Measurements from ENCODE around the gene COASY. TPM values are rescaled to one million over a fixed set of nuclear protein-coding genes. Genes with fewer than 3 reads are reported as not detected.

Gene COASY
- total RNA-seq, 3 donors from 2014 or later (not counting 1 experiment from before 2014, with no cell fraction given), result 61.1 to 67.8 (median 62.3) TPM

GRCh38 chr17:42562388-42563142, 617 bp downstream of the COASY start:
- H3K27ac Mint-ChIP-seq, result peak overlapping the region; percentile 90 to 94
- peaks cover 24% of the 10 kb centered on the region for H3K36me3 ChIP-seq (ENCODE audit: control insufficient read depth, insufficient read depth, low read length)
- no peaks in the 10 kb centered on the region for H3K27me3 ChIP-seq (ENCODE audit: control insufficient read depth, insufficient read depth, low read length)
- H3K4me1 Mint-ChIP-seq, result peaks cover 33 to 38% of the 10 kb centered on the region in 2 donors
- H3K9me3 ChIP-seq (ENCODE audit: control insufficient read depth, insufficient read depth, low read length), result no peaks in the 10 kb centered on the region
- H3K4me3 ChIP-seq (ENCODE audit: low read length), result peak overlapping the region; percentile 95
- no peaks in the 10 kb centered on the region for H3K9me3 Mint-ChIP-seq
- no peak for TF ChIP-seq CTCF (IDR thresholded peaks at IDR 0.05)
- intact Hi-C loops (cut with micrococcal nuclease), result loop anchor here (2.0 kb wide), 1 partner anchor 16 kb away; no protein-coding TSS in a partner anchor
- H3K27me3 Mint-ChIP-seq (ENCODE audit: low read depth in 2 of 2), result no peaks in the 10 kb centered on the region
- H3K27ac ChIP-seq (ENCODE audit: low read length), result peak overlapping the region; percentile 82
- no peak for ATAC-seq
- DNase-seq, result peak in 1 of 2 donors; percentile 16
- no peaks in the 10 kb centered on the region for H3K36me3 Mint-ChIP-seq
- peaks cover 47% of the 10 kb centered on the region for H3K4me1 ChIP-seq (ENCODE audit: control insufficient read depth, insufficient read depth, low read length)
- peak overlapping the region; percentile 96 for H3K4me3 Mint-ChIP-seq
- 20% methylated on average over 48 of the region's 48 CpGs for WGBS (ENCODE audit: insufficient coverage)

- no peak for ATAC-seq
- H3K4me3 ChIP-seq (ENCODE audit: low read length), result peak overlapping the region; percentile 95
- 74% methylated on average over 14 of the region's 14 CpGs for WGBS (ENCODE audit: insufficient coverage)
Measured at GRCh38 chr17:42563143-42563509, 1.2 kb downstream of the COASY start.

GRCh38 chr17:42563543-42563942, 1.6 kb downstream of the COASY start:
- ATAC-seq (no peak), DNase-seq (no peak)
- Mint-ChIP-seq H3K4me1 (peaks cover 38 to 44% of the 10 kb centered on the region in 2 donors), H3K36me3 (no peaks in the 10 kb centered on the region), H3K27ac (peak overlapping the region; percentile 48 to 94), H3K4me3 (peak overlapping the region; percentile 77), H3K27me3 (ENCODE audit: low read depth in 2 of 2) (no peaks in the 10 kb centered on the region), H3K9me3 (no peaks in the 10 kb centered on the region)
- H3K4me1 ChIP-seq (ENCODE audit: control insufficient read depth, insufficient read depth, low read length), result peaks cover 57% of the 10 kb centered on the region
- H3K9me3 ChIP-seq (ENCODE audit: control insufficient read depth, insufficient read depth, low read length), result no peaks in the 10 kb centered on the region
- WGBS (ENCODE audit: insufficient coverage), result 57% methylated on average over 1 of the region's 1 CpG
- intact Hi-C loops (cut with micrococcal nuclease), result loop anchor here (2.0 kb wide), 1 partner anchor 15 kb away; no protein-coding TSS in a partner anchor
- no peak for TF ChIP-seq CTCF (IDR thresholded peaks at IDR 0.05)
- H3K36me3 ChIP-seq (ENCODE audit: control insufficient read depth, insufficient read depth, low read length), result peaks cover 26% of the 10 kb centered on the region
- no peak overlapping the region for H3K27ac ChIP-seq (ENCODE audit: low read length)
- no peaks in the 10 kb centered on the region for H3K27me3 ChIP-seq (ENCODE audit: control insufficient read depth, insufficient read depth, low read length)
- H3K4me3 ChIP-seq (ENCODE audit: low read length), result no peak overlapping the region

More at GRCh38 chr17:42563143-42563509, 1.2 kb downstream of the COASY start:
- Histone ChIP-seq H3K9me3 (ENCODE audit: control insufficient read depth, insufficient read depth, low read length) (no peaks in the 10 kb centered on the region), H3K27ac (ENCODE audit: low read length) (no peak overlapping the region), H3K36me3 (ENCODE audit: control insufficient read depth, insufficient read depth, low read length) (peaks cover 24% of the 10 kb centered on the region), H3K4me1 (ENCODE audit: control insufficient read depth, insufficient read depth, low read length) (peaks cover 53% of the 10 kb centered on the region), H3K27me3 (ENCODE audit: control insufficient read depth, insufficient read depth, low read length) (no peaks in the 10 kb centered on the region)
- Mint-ChIP-seq H3K9me3 (no peaks in the 10 kb centered on the region), H3K36me3 (no peaks in the 10 kb centered on the region), H3K4me1 (peaks cover 37 to 43% of the 10 kb centered on the region in 2 donors), H3K27ac (peak overlapping the region; percentile 90 to 94), H3K27me3 (ENCODE audit: low read depth in 2 of 2) (no peaks in the 10 kb centered on the region), H3K4me3 (peak overlapping the region; percentile 77)
- intact Hi-C loops (cut with micrococcal nuclease), result loop anchor here (2.0 kb wide), 1 partner anchor 16 kb away; no protein-coding TSS in a partner anchor
- no peak for TF ChIP-seq CTCF (IDR thresholded peaks at IDR 0.05)
- DNase-seq, result no peak

All from natural killer cell (primary cell).